HepG2 (cell line): ENCODE data around the gene TMEM14C. TPM values are rescaled to one million over a fixed set of nuclear protein-coding genes. Genes with fewer than 3 reads are reported as not detected.
A peak's percentile ranks its signal among the peaks of the same experiment; 100 is the strongest.

ENCODE experiments used
- DDIT3 ChIP-seq: sonication (generic); formaldehyde crosslinking; IDR thresholded peaks from 2 replicates; pipeline ENCODE4 v1.4.0; 2020; ENCODE audit warnings: mild to moderate bottlenecking, missing genetic modification reagents
- ERF ChIP-seq: IDR thresholded peaks from 2 replicates; pipeline ENCODE4 v1.6.1; 2018; ENCODE audit warnings: missing biosample characterization, missing genetic modification reagents
- KMT2B ChIP-seq: IDR thresholded peaks from 2 replicates; pipeline ENCODE4 v1.6.1; 2016; ENCODE audit warnings: missing genetic modification reagents, missing compliant biosample characterization
- MED13 ChIP-seq: sonication (generic); formaldehyde crosslinking; IDR thresholded peaks from 2 replicates; pipeline ENCODE4 v1.5.0; 2020; ENCODE audit warnings: missing genetic modification reagents
- MTERF4 ChIP-seq: sonication (generic); formaldehyde crosslinking; IDR thresholded peaks from 2 replicates; pipeline ENCODE4 v1.8.0; 2023; ENCODE audit warnings: mild to moderate bottlenecking, missing genetic modification reagents
- PAX8 ChIP-seq: sonication (generic); formaldehyde crosslinking; IDR thresholded peaks from 2 replicates; pipeline ENCODE4 v1.8.0; 2022; ENCODE audit warnings: mild to moderate bottlenecking, missing genetic modification reagents, borderline replicate concordance
- ZBTB20 ChIP-seq: sonication (generic); formaldehyde crosslinking; IDR thresholded peaks from 2 replicates; pipeline ENCODE4 v1.8.1; 2023; ENCODE audit warnings: missing genetic modification reagents, low read depth, mild to moderate bottlenecking, borderline replicate concordance
- ZFP41 ChIP-seq: sonication (generic); formaldehyde crosslinking; IDR thresholded peaks from 2 replicates; pipeline ENCODE4 v1.4.0; 2020; ENCODE audit warnings: mild to moderate bottlenecking, missing genetic modification reagents, borderline replicate concordance
- ZKSCAN1 ChIP-seq: fragments of 150-350 bp; IDR thresholded peaks from 2 replicates; pipeline ENCODE4 v1.6.1; 2014; ENCODE audit warnings: low read length
- ZNF160 ChIP-seq: sonication (generic); formaldehyde crosslinking; IDR thresholded peaks from 2 replicates; pipeline ENCODE4 v1.8.0; 2022; ENCODE audit warnings: mild to moderate bottlenecking, inconsistent platforms, missing genetic modification reagents
- ZNF20 ChIP-seq: sonication (generic); formaldehyde crosslinking; IDR thresholded peaks from 2 replicates; pipeline ENCODE4 v1.4.0; 2020; ENCODE audit warnings: mild to moderate bottlenecking, moderate library complexity, missing genetic modification reagents
- ZNF331 ChIP-seq: sonication (generic); formaldehyde crosslinking; IDR thresholded peaks from 2 replicates; pipeline ENCODE4 v1.4.0; 2020; ENCODE audit warnings: missing genetic modification reagents
- ZNF407 ChIP-seq: sonication (generic); formaldehyde crosslinking; IDR thresholded peaks from one replicate; pipeline ENCODE4 v1.5.1; 2020; ENCODE audit warnings: mild to moderate bottlenecking, missing genetic modification reagents; ENCODE audit errors: not compliant biosample characterization
- ZNF543 ChIP-seq: sonication (generic); formaldehyde crosslinking; IDR thresholded peaks from 2 replicates; pipeline ENCODE4 v1.4.0; 2020; ENCODE audit warnings: mild to moderate bottlenecking, missing genetic modification reagents
- ZNF619 ChIP-seq: sonication (generic); formaldehyde crosslinking; IDR thresholded peaks from 2 replicates; pipeline ENCODE4 v1.4.0; 2020; ENCODE audit warnings: mild to moderate bottlenecking, missing genetic modification reagents
- ZNF687 ChIP-seq: sonication (generic); formaldehyde crosslinking; IDR thresholded peaks from 2 replicates; pipeline ENCODE4 v1.5.1; 2020; ENCODE audit warnings: mild to moderate bottlenecking, missing genetic modification reagents, moderate library complexity
- polyA plus RNA-seq, 8 experiments: library from polyadenylated mRNA; depleted of rRNA in 3 of 8; stranded (reverse) in 7 of 8; unstranded in 1 of 8; fragments of >200 nt; fragmentation: Illumina TruSeq in 4 of 8; extraction: Trizol in 4 of 8; gene quantifications; 2 replicates each; pipeline versions ENCODE4 v1.2.1 to v1.2.3, GENCODE V29; 2011 to 2016; ENCODE audit warnings: low read depth in 4 of 8, missing spikeins in 1 of 8, mixed read lengths in 1 of 8; ENCODE audit not compliant: insufficient read depth in 1 of 8
- total RNA-seq, 5 experiments: library from RNA; depleted of rRNA; stranded (reverse); fragments of >200 nt; fragmentation: Illumina TruSeq; extraction: Trizol; gene quantifications; 2 replicates each; pipeline ENCODE4 v1.2.3, GENCODE V29; 2016; ENCODE audit warnings: low read depth in 1 of 5

Gene TMEM14C
- total and polyA plus RNA-seq, 2 of the 13 experiments (the other 11 are each of a cell fraction or from before 2014, with no cell fraction given), result 184 TPM

GRCh38 chr6:10720265-10720959 is 2.5 kb upstream of the TMEM14C start (continued):
- TF ChIP-seq ZNF687 (CRISPR knock-in tag), result peak; percentile 94
- 0 out of 2 replicates have a peak, but pooled peaks have one; percentile 43 for TF ChIP-seq ERF
- 0 out of 2 replicates have a peak, but pooled peaks have one; percentile 0 for TF ChIP-seq ZNF619 (CRISPR knock-in tag)
- TF ChIP-seq ZNF331 (CRISPR knock-in tag), result no peak
- no peak; the same call in 1 of the 2 replicates for TF ChIP-seq MTERF4
- peak; percentile 10; the same call in 1 of the 2 replicates for TF ChIP-seq PAX8 (CRISPR knock-in tag)
- peak; percentile 13 for TF ChIP-seq ZNF407
- TF ChIP-seq ZKSCAN1, result no peak
- TF ChIP-seq ZBTB20, result no peak
- no peak for TF ChIP-seq DDIT3 (CRISPR knock-in tag)
- TF ChIP-seq ZNF20 (CRISPR knock-in tag), result no peak
- no peak for TF ChIP-seq ZFP41 (CRISPR knock-in tag)
- peak; percentile 13; the same call in 1 of the 2 replicates for TF ChIP-seq ZNF543
- peak; percentile 77 for TF ChIP-seq ZNF160 (CRISPR knock-in tag)
- peak; percentile 31; the same call in 1 of the 2 replicates for TF ChIP-seq KMT2B
- TF ChIP-seq MED13 (CRISPR knock-in tag), result 0 out of 2 replicates have a peak, but pooled peaks have one; percentile 22
